Activated CD4-positive, CD25-positive, alpha-beta regulatory T cell (primary cell): Measurements from ENCODE around the gene LRRTM4.

Experiments used
- DNase-seq, 4 experiments: peaks; one replicate each; lab custom pipeline; 2025; lab: John Stamatoyannopoulos, UW

Gene LRRTM4

DNA sequence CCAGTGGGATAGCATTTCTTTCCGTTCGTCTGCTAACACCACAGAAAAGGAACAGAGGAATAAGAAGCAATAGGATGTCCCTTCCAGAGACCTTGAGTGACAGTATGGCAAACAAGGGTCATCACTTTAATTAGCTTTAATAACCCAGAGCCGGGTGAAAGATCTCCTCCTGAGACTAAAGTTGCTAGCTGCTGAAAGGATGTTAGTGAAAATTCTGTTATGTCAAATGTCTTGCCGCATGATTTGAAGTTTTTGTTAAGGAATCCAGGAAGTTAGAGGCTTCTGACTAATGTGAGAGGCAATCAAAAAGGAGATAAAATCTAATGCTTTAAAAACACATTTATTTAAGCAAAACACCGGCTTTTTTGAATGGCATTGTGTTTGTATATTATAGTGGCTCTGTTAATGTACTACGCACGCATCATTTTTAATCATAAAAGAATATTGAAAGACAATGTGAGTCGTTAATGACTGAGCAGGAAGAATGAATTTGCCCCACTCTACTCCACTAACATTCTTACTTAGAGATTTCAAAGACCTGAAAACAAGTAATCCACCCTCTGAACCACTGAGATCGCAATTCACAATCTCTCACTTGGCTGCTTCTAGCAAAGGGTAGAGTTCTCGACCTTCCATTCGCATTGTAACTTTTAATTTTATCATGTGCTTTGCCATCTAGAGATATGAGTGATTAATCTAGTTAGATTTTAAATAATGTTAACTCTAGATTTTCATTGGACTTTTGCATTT, 536.6 kb downstream of the LRRTM4 start:
- no peak for DNase-seq

DNA sequence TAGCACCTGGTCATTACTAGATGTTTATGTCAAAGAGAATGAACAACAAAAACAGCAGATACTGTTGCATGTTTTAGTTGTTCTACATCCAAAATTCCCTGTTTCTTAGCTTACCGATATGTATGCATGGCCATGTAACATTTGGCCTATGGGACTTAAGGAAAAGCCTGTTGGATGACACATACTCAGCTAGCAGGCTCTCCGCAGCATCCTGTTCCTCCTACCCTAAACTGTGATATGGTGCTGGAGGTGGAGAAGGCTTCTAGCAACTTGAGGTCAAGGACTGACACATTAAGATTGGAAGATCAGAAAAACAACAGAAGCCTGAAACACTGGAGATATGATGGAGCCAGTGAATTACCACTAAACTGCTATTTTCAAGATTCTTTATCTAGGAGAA, 537.8 kb downstream of the LRRTM4 start:
- no peak for DNase-seq

DNA sequence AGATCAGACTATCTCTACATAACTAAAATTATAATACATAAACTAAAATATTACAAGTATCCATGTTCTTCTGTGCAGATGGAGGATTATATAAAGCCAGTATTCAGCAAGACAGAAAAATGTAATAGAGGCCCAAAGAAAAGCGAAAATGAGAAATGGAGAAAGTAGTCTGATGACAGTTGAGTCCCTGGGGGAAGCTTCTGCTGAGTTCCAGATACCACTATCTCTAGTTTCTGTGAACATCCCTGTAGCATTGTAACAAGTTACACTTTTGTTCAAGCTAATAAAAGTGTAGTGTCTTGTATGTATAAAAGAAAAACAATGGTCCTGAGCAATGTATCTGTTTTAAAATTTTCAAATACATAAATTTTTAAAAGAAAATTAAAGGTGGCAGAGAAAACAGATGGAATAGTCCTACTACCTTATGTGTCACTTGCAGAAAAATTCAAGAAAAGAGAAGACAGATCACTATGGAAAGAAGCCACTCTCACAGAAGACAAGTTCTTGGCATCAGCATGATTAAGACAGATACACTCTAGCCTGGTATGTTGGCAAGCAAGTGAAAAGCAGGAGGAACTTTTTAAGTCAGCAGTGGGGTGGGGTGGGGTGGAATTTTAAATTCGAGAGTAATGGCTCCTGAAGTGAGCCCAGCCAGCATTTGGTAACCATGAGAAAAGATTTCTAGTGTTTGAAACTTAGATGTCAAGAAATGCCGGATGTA, 541.9 kb downstream of the LRRTM4 start:
- no peak for DNase-seq

DNA sequence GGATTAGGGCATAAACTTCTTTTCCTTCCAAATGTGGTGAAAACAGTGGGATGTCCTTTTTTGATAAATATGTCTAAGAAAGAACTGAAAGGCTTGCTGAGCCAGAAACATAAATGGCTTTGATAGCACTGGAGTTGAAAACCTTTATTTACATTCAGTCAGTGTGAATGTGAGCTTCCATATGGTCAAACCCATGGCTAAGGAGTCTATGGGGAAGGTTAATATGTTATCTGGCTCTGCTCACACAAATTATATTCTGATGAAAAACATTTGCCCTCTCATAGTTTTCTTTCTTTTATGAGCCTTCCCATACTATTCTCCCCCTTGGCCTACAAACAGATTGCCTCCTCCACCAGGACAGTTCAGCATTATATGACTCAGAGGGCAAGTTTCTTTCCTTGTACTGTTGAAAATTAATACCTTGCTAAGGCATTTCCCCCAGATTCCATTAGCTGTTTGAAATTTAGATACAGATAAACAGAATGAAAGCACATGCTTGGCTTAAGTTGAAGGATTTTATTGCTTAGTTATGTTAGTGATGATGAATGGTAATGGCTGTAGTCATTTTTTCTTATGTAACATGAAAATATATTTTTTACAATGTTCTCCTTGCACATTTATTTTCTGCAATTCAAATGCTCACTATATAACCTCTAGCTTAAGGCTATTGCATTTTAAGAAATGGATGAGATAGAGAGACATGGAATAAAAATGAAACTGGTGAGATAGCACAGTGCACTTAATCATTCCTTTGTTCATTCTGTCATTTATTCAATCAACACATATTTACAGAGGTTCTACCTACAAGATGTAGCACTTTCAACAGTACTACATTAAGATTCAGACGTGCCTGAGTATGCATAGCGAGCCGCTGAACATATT, 544.1 kb downstream of the LRRTM4 start:
- DNase-seq = no peak

DNA sequence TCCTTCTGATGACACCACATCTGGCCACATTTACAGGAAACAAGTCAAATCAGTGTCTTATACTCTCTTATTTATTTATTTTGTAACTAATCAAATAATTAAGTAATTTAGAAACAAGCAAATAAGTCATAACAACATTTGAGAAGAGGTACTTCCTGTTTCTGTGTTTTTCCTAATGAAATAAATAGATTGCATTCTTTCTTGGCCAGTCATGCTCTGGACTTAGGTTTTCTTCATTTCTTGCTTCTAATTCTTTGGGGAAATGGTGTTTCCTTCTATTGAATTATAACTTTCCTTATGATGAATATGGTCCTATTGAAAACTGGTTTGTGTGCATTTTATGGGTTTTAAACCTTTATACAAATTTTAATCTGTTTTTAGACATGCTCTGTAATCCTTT, 546.4 kb downstream of the LRRTM4 start:
- no peak for DNase-seq

DNA sequence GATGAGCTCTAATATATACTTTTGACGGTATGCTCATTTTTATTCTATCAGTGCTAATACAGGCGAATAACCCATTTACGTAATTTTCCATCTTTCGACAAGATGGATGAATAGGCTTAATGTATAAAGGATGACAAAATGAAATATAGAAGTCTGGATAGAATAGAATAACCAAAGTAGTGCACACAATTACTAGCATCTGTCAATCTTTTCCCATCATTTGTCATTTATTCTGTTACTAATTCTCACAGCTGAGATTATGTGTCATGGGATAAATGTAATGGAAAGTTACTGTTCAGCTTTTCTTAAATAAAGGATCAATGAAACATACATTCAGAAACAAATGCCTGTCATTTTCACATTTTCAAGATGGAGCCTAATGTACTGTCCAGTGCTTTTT, 548.6 kb downstream of the LRRTM4 start:
- no peak for DNase-seq

DNA sequence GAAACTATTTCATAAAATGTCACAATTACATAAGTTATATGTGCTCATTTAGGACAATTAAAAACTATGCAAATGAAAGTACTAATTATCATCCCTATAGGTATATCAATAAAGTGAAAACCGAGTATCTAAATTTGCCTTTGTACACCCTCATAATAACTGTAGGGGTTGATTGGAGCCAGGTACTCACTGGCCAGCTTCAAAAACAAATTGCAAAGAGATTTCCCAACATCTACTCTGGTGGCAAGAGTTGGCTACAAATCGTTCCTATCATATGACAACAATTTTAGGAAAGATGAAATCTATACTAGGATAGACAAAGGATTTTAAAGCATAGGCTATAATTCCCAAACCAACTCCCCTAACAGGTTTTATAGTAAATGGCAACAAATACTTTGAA, 556.4 kb downstream of the LRRTM4 start:
- no peak for DNase-seq

DNA sequence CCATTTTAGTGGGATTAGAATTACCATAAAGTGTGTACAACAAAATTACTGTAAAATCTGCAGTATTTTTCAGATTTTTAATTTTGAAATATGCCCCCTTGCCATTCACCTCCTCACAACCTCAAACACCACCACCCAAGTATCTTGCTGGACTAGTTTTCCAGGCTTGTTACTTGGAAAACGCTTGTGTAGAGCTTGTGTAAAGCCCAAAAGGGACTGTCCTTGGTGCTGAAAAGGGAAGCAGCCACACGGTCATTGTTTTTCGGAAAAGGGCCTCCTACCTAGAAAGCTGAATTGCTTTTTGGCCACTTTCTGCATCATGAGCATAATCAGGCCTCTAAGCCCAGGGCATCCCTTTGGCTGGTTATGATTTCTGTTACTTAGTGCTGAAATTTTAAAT, 563.4 kb downstream of the LRRTM4 start:
- DNase-seq = no peak

DNA sequence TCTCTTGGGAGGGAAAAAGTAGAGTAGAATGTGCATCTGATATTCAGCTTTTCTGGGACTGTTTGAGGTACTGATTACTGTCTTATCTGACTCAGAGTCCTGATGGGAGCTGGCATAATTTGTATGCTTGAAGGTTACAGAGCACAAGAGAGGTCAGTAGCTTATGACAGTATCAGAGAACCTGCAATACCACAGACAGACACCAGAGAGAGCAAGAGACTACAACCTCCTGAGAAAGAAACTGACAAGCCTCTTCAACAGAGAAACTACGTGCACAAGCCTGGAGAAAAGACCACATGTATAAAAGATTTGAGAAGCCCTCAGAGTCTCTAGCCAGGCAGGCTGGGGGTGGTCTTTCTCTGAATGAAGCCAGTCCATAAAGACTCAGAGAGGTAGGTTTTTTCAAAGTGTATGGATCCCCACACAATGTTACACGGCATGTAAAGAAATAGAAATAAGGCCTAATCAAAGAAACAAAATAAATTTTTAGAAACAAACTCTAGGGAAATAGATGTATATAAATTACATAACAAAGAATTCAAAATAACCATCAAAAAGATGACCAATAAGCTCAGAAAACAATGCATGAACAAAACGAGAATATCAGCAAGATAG, 568.3 kb downstream of the LRRTM4 start:
- DNase-seq = no peak

DNA sequence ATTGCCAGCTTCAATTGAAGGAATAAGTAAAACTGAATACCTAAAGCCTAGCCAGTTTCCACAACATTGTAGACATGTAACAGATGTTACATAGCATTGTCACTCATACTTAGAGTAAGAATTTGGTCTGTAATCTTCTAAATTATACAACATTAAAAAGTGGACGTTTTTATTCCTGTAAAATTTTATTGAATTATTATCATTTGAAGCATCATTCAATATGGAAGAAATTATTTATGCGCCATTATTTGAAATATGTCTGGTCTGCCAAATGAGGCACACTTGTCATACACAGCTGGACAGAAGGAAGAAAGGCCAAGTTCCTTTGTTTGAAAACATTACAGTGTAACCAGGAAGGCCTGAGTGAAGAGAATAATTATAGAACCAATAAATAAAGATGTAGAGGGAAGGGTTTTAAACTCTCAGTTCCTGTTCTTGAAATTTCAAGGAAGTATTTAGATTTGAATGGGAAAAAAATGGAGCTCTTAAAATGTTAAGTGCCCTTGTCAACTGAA, 575.5 kb downstream of the LRRTM4 start:
- DNase-seq = no peak

DNA sequence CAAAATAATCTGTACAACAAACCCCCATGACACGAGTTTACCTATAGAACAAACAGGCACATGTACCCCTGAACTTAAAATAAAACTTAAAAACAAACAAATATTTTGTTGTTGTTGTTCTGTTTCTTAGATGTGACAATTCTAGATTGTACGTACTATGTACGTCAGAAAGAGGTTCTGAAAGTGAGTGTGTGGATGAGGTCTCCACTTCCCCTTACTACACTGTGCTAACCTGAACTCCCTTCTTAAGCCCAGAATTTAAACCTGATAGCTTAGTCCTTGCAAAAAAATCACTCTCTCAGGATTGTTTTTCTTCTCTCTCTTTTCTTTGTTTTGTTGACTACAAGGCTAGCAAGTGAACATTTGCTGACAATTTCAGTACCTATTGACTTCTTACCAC, 581.6 kb downstream of the LRRTM4 start:
- DNase-seq = no peak

DNA sequence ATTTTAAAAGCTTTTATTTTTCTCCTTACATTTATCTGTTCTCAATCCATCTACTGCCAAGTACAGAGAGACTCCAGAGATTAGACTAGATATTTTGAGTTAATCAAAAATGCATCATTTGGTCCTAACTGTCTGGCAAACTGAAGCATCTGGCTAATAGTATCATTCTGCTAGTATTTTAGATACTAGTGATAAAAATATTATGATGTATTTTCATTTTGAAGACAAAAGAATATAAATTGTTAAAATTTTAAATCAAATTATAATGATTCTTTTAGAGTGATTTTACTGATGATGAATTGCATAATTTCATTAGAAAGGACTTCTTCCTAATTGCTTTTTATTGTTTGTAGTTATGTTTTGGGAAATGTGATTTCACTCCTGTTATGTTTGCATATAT, 584.0 kb downstream of the LRRTM4 start:
- no peak for DNase-seq

DNA sequence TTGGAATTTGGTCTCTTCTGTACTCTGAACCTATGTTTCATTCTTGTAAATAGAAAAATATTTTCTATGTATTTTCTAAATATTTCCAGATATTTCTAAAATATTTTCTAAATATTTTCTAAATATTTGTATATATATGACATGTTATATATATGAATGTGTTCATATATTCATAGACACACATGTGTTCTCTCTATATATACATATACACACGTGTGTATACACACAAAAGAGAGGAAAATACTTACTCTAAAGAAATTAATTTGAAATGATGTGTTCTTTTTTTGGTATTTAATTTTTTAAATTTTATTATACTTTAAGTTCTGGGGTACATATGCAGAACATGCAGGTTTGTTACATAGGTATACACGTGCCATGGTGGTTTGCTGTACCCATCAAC, 589.6 kb downstream of the LRRTM4 start:
- DNase-seq = no peak

DNA sequence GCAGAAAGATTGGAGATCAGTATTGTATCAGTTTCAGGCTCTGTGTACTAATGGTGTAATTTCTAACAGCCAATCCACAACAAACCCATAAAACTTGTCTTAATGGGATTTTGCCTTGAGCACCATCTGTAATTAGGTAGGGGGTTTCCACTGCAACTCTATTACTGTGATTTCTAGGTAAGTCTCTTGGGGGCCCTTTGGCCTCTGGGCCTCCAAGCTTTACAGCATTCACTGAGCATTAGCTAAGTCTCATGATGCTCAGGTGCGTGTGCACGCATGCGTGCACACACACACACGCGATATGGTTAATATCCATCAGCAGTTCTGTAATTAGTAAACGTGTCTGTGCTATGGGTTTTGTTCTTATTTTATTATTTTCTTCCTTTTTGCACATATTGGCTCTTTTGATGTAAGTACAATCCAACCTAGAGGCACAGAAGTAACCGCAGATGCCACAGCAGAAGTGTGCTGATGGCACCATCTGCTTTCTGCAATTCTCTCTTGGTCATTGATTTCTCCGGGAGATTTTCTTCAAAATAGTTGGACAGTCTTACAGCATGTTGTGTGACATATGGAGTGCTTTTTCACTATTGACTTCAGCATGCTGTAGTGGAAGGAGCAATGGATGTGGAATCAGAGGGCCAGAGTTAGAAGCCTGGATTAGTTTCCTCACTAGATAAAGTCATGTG, 592.0 kb downstream of the LRRTM4 start:
- DNase-seq = no peak

DNA sequence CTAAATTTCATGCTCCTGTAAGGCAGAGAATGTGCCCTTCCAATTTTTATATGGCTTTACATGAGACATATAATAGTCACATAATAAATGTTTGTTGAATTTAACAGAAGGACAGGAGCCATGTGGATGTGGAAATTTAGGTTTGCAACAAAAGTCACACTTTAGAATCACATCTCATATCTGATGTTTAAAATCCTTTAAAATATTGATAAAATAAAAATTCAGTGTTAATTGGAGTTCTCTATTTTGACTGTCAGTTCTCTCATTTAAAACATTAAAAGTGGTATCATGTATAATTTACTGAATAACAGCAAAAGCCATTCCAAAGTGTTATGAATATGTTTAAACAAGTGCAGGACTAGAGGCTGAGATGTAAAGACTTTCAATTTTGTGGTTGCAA, 594.1 kb downstream of the LRRTM4 start:
- no peak for DNase-seq

DNA sequence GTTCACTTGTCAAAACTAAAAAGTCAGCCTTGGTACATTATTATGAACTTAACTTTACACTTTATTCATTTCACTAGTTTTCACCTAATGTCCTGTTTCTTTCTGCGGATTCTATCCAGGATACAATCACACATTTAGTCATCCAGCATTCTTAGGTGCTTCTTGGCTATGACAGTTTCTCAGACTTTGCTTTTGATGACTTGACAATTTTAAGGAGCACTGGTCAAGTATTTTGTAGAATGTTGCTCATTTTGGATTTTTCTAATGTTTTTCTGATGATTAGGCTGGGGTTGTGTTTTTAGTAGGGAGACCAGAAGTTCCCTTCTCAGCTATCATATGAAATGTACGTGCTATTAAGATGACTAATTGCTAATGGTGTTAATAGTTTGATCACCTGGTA, 601.2 kb downstream of the LRRTM4 start:
- no peak for DNase-seq

DNA sequence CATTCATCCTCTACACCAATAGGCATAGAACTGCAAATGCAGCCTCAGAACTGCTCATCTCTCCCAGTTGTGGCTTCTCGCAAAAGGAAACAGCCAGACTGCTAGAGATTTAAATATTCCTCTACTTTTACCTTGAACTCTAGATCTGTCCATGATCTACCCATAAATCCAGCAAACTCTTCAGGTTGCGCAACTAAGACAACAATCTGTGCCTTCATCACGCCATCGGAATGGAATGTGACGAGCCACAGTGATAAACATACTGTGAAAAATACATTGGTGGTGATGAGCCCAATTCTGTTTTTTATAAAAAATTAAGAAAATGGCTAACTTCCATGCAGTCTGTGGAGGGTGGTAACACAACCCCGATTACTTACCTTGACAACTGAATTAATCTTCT, 626.7 kb downstream of the LRRTM4 start:
- no peak for DNase-seq

DNA sequence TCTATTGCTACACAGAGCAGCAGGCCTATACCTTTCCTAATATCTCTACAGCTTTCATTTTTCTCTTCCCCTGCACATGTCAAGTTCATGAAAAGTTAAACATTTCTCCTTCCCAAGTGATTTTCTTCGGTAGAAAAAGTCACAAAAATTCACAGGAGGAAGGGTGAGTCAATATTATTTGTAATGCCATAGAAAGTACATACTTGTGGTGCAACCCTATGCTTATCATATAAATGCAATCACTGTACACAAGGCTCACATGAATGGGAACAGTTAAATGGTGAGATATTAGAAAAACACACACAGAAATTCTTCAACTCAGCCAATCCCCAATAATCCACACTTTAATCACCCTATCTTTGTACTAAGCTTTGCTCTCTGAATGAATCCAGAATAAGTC, 651.6 kb downstream of the LRRTM4 start:
- no peak for DNase-seq

DNA sequence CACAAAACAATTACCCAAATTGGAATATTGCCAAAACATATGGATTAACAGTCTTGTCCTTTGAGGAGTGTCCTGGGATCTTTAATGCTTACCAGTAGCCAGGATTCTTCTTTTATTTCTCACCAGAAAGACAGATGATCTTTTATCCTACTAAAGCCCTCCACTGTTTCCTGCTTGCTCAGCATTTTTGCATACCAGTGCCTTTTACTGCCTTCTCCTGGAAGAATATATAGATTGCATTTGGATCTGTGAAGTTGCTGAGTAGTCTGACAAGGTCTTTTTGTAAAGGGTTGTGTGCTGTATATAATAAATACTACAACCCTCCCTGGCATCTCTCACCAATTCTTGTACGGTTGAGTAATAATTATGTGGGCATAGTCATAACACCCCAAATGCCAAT, 652.2 kb downstream of the LRRTM4 start:
- no peak for DNase-seq

DNA sequence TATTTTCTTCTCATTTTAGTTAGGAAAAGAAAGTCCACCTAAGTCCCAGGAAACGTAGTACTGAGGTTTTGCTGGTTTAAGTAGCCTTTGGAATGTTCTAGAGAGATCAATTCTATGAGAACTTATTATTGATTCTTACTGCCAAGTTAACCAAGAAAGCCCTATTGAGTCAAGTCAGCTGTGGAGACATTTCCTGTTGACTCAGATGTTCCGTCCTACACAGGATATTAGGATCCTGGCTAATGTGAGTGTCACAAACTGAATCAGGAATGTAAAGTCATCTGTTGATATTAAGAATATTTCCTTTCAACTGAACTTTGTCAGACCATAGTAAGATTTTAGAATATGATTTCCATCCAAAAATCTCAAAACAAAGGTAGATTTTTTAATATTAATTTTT, 654.3 kb downstream of the LRRTM4 start:
- no peak for DNase-seq

DNA sequence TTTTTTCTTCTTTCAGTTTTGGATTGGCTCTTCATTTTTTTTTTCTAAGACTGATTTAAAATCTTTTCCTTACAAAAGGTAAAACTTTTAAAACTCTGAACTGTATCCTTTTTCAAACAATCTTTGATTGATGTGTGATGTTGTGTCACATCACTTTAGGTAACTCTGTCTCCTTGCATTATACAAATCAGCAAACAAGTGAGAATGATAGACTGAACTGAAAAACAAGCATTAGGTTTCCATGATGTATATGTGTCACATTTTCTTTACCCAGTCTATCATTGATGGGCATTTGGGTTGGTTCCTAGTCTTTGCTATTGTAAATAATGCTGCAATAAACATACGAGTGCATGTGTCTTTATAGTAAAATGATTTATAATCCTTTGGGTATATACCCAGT, 655.7 kb downstream of the LRRTM4 start:
- DNase-seq = no peak

DNA sequence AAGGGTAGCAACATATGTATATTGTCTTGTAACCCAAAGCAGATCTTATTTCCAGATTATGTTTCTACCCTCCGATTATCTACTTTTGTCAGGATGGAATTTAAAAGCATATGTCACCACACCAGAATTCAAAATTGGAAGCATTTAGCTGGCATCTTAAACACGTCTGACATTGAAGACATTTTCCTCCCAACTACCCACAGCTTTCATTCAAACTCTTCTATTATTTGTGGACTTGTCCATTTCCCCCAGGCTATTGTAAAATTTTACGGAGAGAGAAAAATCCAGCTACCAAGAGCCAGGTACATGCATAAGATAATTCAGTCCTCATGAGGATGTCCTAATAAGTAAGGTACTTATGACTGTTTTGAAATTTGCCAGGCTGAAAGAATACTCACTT, 659.3 kb downstream of the LRRTM4 start:
- no peak for DNase-seq
